ENCODE results near the gene DPY30.

DNA sequence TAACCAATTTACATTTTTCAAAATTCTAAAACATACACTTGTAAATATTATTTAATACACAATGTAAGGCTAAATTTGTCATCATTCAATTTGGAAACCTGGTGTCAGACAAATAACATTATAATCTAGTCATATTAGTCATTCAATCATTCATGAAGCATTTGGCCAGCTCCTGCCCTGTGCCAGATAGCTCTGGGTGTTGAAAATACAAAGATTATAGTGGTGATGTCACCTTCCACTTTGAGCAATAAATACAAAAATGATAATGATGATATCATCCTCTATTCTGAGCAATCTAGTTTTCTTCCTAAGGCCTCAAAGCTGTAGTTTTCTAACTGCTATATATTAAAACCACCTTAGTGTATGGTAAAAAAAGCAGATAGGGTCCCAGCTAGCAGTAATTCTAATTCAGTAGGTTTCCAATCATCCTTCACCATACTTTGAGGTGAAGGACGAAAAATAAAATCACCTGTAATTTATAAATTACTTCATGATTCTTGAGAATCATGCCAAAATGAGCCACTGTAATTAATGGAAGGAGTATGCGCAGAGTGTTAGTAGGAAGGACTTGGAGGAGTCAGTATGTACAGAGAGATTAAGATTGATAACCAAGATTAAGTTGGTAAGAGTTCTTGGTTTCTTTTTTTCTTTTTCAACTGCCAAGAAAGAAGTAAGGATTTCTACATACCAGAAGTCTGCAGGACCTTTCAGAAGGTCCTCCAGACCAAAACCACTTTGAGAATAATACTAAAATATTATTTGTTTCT lies 52.0 kb downstream of the DPY30 start:
- TF ChIP-seq, protein P1, sequence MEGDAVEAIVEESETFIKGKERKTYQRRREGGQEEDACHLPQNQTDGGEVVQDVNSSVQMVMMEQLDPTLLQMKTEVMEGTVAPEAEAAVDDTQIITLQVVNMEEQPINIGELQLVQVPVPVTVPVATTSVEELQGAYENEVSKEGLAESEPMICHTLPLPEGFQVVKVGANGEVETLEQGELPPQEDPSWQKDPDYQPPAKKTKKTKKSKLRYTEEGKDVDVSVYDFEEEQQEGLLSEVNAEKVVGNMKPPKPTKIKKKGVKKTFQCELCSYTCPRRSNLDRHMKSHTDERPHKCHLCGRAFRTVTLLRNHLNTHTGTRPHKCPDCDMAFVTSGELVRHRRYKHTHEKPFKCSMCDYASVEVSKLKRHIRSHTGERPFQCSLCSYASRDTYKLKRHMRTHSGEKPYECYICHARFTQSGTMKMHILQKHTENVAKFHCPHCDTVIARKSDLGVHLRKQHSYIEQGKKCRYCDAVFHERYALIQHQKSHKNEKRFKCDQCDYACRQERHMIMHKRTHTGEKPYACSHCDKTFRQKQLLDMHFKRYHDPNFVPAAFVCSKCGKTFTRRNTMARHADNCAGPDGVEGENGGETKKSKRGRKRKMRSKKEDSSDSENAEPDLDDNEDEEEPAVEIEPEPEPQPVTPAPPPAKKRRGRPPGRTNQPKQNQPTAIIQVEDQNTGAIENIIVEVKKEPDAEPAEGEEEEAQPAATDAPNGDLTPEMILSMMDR (IDR thresholded peaks at IDR 0.05; ENCODE audit: low read length), result no peak
- TF ChIP-seq EZH2 (IDR thresholded peaks at IDR 0.05; ENCODE audit: borderline replicate concordance, low read length), result no peak
